ENCODE measurements around the gene OR5K2.

The OR5K2 gene

GRCh38 chr3:98497381-98497780 lies at the start of gene OR5K2:
OR5K2 (plus strand) TSS chr3:98497681; CDS start chr3:98497681, 0 bp downstream.
- in situ Hi-C loops (cut with MboI; ENCODE audit: low sequenced_read_pairs) = no loop called here

- in situ Hi-C loops (cut with MboI; ENCODE audit: low sequenced_read_pairs) = no loop called here
Measured at GRCh38 chr3:98449606-98450193, 47.8 kb upstream of the OR5K2 start.

- in situ Hi-C loops (cut with MboI; ENCODE audit: low sequenced_read_pairs) = no loop called here
Measured at GRCh38 chr3:98450372-98450771, 47.1 kb upstream of the OR5K2 start.

DNA sequence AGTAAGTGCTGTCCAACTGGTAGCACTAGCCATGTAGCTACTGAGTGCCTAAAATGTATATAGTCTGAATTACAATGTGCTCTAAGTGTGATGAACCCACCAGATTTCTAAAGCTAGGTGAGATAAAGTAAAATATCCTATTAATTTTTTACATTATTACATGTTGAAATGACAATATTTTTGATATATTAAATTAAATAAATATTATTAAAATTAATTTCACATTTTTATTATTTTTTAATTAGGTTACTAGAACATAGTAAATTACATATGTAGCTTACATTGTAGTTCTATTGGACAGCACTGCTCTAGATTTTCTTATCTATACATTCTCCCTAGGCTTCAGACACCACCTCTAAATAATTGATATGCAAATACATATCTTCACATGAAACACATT lies 43.7 kb upstream of the OR5K2 start:
- in situ Hi-C loops (cut with MboI; ENCODE audit: low sequenced_read_pairs) = no loop called here

DNA sequence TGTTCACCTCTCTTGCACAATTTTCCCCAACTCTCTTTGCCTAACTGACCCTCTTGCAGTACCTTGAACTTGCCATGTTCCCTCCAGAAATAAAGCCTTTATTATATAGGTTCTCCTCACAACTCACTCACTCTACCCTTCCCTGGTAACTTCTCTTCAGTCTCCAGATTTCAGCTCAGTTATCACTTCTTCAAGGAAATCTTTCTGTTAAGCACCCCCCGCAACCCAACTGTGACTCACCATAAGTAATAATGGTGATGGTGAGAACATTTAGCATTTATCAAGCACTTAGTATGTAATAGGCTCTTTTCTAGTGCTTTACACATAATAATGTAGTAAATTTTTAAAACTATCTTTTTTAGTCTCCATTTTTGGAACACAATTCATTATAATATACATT lies 42.6 kb upstream of the OR5K2 start:
- in situ Hi-C loops (cut with MboI; ENCODE audit: low sequenced_read_pairs) = no loop called here

DNA sequence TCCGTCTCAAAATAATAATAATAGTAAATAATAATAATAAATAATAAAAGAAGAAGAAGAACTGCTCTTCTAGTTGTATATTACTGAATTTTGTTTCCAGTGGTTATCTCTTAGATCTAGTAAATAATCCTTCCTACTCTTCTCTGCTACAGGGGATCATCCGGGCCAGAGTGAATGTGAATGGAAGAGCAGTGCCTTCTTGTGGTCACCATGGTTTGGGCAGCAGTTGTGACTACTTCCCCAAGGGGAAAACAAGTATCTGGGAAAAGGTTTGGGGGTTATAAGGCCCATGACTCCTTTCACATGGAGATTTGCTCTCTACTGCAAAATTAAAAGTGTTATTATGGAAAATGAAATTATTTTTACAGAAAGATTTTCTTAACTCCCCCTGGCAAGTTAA lies 39.9 kb upstream of the OR5K2 start:
- in situ Hi-C loops (cut with MboI; ENCODE audit: low sequenced_read_pairs) = no loop called here

DNA sequence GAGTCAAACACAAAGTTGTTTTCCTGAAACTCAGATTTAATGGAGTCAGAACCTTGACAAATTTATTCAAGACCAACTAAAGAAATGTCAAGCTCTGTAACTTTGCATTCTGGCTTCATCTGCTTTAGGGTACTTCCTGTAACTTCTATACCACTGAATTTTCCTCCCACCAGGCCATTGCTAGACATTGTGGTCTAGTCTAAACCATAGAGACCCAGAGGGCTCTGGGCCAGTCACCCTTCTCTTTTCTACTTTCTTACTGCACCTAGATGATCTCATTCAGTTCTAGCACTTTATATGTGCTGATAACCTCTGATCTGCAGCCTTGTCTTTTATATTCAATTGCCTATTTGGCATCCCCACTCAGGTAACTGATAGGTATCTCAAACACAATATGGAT lies 37.3 kb upstream of the OR5K2 start:
- in situ Hi-C loops (cut with MboI; ENCODE audit: low sequenced_read_pairs) = no loop called here

DNA sequence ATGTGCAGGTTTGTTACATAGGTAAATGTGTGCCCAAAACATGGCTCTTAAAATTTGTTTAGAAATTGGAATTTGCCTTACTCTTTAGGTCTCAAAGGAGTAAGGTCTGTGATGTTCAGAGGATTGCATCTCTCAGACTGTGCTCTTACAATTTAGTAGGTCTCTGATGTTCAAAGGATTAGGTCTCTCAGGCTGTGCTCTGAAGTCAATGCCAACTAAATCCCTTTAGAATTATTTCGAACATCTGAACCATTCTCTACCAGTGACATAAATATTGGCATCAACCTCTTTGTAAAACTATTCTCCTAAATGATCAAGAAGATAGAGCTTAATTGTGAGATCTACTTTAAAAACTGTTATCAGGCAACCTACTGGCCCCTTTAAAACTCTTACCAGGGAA lies 34.6 kb upstream of the OR5K2 start, which contains the start of gene OR5K1:
OR5K1 (plus strand) TSS at position 301 of the 400 bp plus-strand sequence. CDS start 6,376 bp downstream, outside the sequence.
- in situ Hi-C loops (cut with MboI; ENCODE audit: low sequenced_read_pairs) = no loop called here

- in situ Hi-C loops (cut with MboI; ENCODE audit: low sequenced_read_pairs) = no loop called here
Measured at GRCh38 chr3:98482717-98483482, 14.6 kb upstream of the OR5K2 start.

GRCh38 chr3:98483626-98484025 lies 13.9 kb upstream of the OR5K2 start:
- in situ Hi-C loops (cut with MboI; ENCODE audit: low sequenced_read_pairs) = no loop called here

- in situ Hi-C loops (cut with MboI; ENCODE audit: low sequenced_read_pairs) = no loop called here
Measured at GRCh38 chr3:98500019-98500418, 2.5 kb downstream of the OR5K2 start.

DNA sequence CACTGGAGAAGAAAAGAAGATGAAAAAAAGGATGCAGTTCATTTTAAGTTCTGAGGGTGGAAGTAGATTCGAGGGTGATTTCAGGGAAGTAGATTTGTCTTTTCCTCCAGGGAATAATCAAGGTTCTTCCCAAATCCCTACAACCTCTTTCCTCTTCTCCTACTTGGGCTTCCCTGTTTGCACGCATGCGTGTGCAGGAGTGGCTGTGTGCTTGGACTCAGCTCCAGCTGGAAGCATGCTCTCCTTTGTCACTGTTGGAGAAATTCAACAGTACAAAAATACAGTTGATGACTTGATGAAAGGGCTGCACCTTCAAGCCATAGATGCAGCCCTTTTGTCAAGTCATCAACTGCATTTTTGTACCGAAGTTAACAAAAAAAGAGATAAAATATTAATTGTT lies 3.8 kb downstream of the OR5K2 start:
- in situ Hi-C loops (cut with MboI; ENCODE audit: low sequenced_read_pairs) = no loop called here

DNA sequence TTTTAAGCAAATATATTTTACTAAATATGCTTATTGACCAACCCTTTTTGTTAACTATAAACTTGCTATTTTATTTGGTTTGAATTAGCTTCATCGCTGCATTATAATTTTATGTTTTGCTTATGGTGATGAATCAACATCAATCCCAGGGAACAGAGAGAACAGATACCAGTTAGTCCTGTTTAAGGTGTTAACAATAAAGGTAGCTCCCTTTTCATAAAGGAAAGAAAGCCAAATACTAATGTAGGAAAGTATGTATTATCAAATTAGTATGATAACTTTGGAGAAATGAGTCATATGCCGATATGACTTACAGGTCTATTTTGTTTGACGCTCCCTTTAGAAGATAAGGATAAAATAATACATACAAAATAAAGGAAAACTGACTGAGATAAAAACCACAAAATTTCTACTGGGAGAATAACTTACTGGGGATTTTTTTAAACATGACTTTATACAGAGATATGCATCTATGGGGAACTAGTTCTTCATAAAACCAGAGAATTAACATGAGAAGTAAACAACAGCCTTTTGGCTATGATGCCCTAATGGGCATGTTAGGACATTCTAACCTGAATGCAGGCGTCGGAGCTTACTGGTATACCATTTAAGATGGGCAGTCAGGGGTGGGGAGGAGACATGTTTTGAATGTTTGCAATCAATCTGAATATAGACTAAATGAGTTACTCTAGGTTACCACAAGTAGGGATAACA lies 4.5 kb downstream of the OR5K2 start:
- in situ Hi-C loops (cut with MboI; ENCODE audit: low sequenced_read_pairs) = no loop called here

GRCh38 chr3:98504539-98504938 lies 7.1 kb downstream of the OR5K2 start:
- in situ Hi-C loops (cut with MboI; ENCODE audit: low sequenced_read_pairs) = no loop called here

DNA sequence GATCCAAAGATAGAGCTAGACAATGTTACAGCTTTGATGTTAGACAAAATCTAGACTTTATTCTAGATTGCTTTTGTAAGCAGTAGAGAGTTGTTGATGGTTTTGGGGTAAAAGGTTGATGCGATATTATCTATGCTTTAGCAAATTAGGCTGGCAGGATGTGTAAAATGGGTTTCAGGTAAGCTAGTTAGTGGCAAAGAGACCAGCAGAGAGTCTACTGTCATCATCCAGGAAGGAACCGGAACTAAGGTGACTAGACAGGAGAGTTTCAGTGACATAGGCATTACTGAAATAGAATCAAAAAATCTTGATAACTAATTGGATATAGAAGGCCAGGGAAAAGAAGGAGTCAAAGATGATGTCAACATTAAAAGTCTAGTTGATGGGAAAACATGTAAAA lies 11.1 kb downstream of the OR5K2 start:
- in situ Hi-C loops (cut with MboI; ENCODE audit: low sequenced_read_pairs) = no loop called here

- in situ Hi-C loops (cut with MboI; ENCODE audit: low sequenced_read_pairs) = no loop called here
Measured at GRCh38 chr3:98512576-98512975, 15.1 kb downstream of the OR5K2 start.

- in situ Hi-C loops (cut with MboI; ENCODE audit: low sequenced_read_pairs) = no loop called here
Measured at GRCh38 chr3:98513091-98513511, 15.6 kb downstream of the OR5K2 start.

GRCh38 chr3:98513736-98514135 lies 16.3 kb downstream of the OR5K2 start:
- in situ Hi-C loops (cut with MboI; ENCODE audit: low sequenced_read_pairs) = no loop called here

- in situ Hi-C loops (cut with MboI; ENCODE audit: low sequenced_read_pairs) = no loop called here
Measured at GRCh38 chr3:98514948-98515347, 17.5 kb downstream of the OR5K2 start.

GRCh38 chr3:98518816-98519215 lies 21.3 kb downstream of the OR5K2 start:
- in situ Hi-C loops (cut with MboI; ENCODE audit: low sequenced_read_pairs) = no loop called here

DNA sequence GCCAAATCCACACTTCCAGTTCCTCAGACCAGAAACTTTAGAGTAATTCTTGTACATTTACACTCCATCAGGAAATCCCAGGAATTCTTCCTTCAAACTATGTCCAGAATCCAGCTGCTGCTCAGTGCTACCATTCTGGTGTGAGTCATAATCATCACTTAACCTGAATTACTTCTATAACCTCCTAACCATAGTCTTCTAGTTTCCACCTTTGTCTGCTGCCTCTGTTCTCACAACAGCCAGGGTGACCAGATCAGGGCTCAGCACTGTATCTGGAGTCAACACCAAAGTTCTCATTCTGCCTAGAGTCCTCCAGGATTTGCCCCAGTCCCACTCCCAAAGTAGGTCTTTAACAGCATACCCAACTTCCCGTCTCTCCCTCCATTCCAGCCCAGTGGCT lies 21.9 kb downstream of the OR5K2 start:
- in situ Hi-C loops (cut with MboI; ENCODE audit: low sequenced_read_pairs) = no loop called here

Data from HL-60/S4 treated with phorbol 12-myristate 13-acetate at 8.2 ng/mL for 4 days and 3 days (cell line).